CD8-positive, alpha-beta memory T cell (primary cell): ENCODE data around the gene CA6. TPM values are rescaled to one million over a fixed set of nuclear protein-coding genes. Genes with fewer than 3 reads are reported as not detected.

Source experiments
- CTCF ChIA-PET: fragments of 350-600 bp; sonication (Branson Sonifier 250); formaldehyde crosslinking; loops from one replicate; lab custom pipeline; 2021; ENCODE audit warnings: antibody characterized with exemption; lab: Charles Lee
- POLR2A ChIA-PET: fragments of 350-600 bp; sonication (Branson Sonifier 250); formaldehyde crosslinking; loops from one replicate; lab custom pipeline; 2021; ENCODE audit warnings: antibody characterized with exemption; lab: Charles Lee
- DNase-seq, 5 donors: peaks; one replicate each; pipeline versions ENCODE4 v3.0.0 to v3.0.0-alpha.2; 2020 to 2022; ENCODE audit warnings: mixed read lengths in 1 of 5
- H3K27ac ChIP-seq: one replicate; pipeline ENCODE4 v1.7.0; 2013; ENCODE audit warnings: low read depth, mild to moderate bottlenecking, low read length, moderate library complexity
- H3K27me3 ChIP-seq: 2 replicates; pipeline ENCODE4 v1.7.0; 2013; ENCODE audit warnings: low read length, mild to moderate bottlenecking; ENCODE audit not compliant: insufficient read depth, poor library complexity, severe bottlenecking
- H3K36me3 ChIP-seq: 2 replicates; pipeline ENCODE4 v1.7.0; 2013; ENCODE audit warnings: mild to moderate bottlenecking, low read length, moderate library complexity; ENCODE audit not compliant: insufficient read depth
- H3K4me1 ChIP-seq: 2 replicates; pipeline ENCODE4 v1.7.0; 2013; ENCODE audit warnings: mild to moderate bottlenecking, low read length, moderate library complexity; ENCODE audit not compliant: insufficient read depth
- H3K4me3 ChIP-seq: 2 replicates; pipeline ENCODE4 v1.7.0; 2013; ENCODE audit warnings: mild to moderate bottlenecking, low read length
- H3K9me3 ChIP-seq: 2 replicates; pipeline ENCODE4 v1.7.0; 2013; ENCODE audit warnings: mild to moderate bottlenecking, low read length
- H3K27ac Mint-ChIP-seq, 8 donors: one replicate each; pipeline ENCODE4 v1.8.0; 2020 to 2021; ENCODE audit warnings: mixed read lengths in 8 of 8, mild to moderate bottlenecking in 6 of 8, inconsistent platforms in 3 of 8, moderate library complexity in 3 of 8
- H3K27me3 Mint-ChIP-seq, 2 donors: one replicate each; pipeline ENCODE4 v1.8.0; 2020 to 2021; ENCODE audit warnings: mixed read lengths in 2 of 2, mild to moderate bottlenecking in 1 of 2, moderate library complexity in 1 of 2
- H3K36me3 Mint-ChIP-seq, 3 donors: one replicate each; pipeline ENCODE4 v1.8.0; 2020 to 2021; ENCODE audit warnings: mixed read lengths in 3 of 3, inconsistent platforms in 1 of 3, mild to moderate bottlenecking in 1 of 3
- H3K4me1 Mint-ChIP-seq, 3 donors: one replicate each; pipeline ENCODE4 v1.8.0; 2020 to 2021; ENCODE audit warnings: mixed read lengths in 3 of 3, inconsistent platforms in 1 of 3, mild to moderate bottlenecking in 1 of 3
- H3K4me3 Mint-ChIP-seq, 7 donors: one replicate each; pipeline ENCODE4 v1.8.0; 2020 to 2021; ENCODE audit warnings: mixed read lengths in 7 of 7, mild to moderate bottlenecking in 6 of 7, moderate library complexity in 4 of 7, inconsistent platforms in 2 of 7
- H3K9me3 Mint-ChIP-seq, 5 donors: one replicate each; pipeline ENCODE4 v1.8.0; 2020 to 2022; ENCODE audit warnings: mixed read lengths in 5 of 5, mild to moderate bottlenecking in 3 of 5, moderate library complexity in 2 of 5, inconsistent platforms in 1 of 5
- polyA plus RNA-seq: library from polyadenylated mRNA; unstranded; fragments of 300-500 nt; fragmentation: Illumina TruSeq; gene quantifications from one replicate; pipeline ENCODE4 v1.2.3, GENCODE V29; 2021
- total RNA-seq, 2 experiments: library from RNA; stranded (reverse); gene quantifications; one replicate each; pipeline ENCODE4 v1.2.3, GENCODE V29; 2021

Gene CA6
- total and polyA plus RNA-seq, 3 experiments from 2014 or later, result 1.2 to 3.7 (median 1.4) TPM

- Mint-ChIP-seq H3K27me3 (no peaks in the 10 kb centered on the region), H3K4me1 (peaks cover 11 to 25% (median 21%) of the 10 kb centered on the region in 3 donors), H3K4me3 (no peak overlapping the region), H3K27ac (peak overlapping the region in 3 of 8 donors; percentile 11 to 58 (median 23)), H3K36me3 (no peaks in the 10 kb centered on the region), H3K9me3 (no peaks in the 10 kb centered on the region)
- peaks cover 17% of the 10 kb centered on the region for H3K4me1 ChIP-seq
- H3K4me3 ChIP-seq, result no peak overlapping the region
- H3K9me3 ChIP-seq, result no peaks in the 10 kb centered on the region
- DNase-seq, result no peak
- H3K27ac ChIP-seq, result no peak overlapping the region
- no peaks in the 10 kb centered on the region for H3K36me3 ChIP-seq
- POLR2A ChIA-PET, result no interaction called here
- H3K27me3 ChIP-seq, result no peaks in the 10 kb centered on the region
- CTCF ChIA-PET, result no interaction called here
Measured at GRCh38 chr1:8903908-8904650, 41.6 kb upstream of the CA6 start.

- H3K27me3 ChIP-seq, result no peaks in the 10 kb centered on the region
- Mint-ChIP-seq H3K36me3 (no peaks in the 10 kb centered on the region), H3K4me3 (no peak overlapping the region), H3K27me3 (no peaks in the 10 kb centered on the region), H3K9me3 (no peaks in the 10 kb centered on the region), H3K27ac (peak overlapping the region in 2 of 8 donors; percentile 22 to 30), H3K4me1 (peaks cover 0 to 15% (median 9%) of the 10 kb centered on the region in 3 donors)
- no peaks in the 10 kb centered on the region for H3K36me3 ChIP-seq
- no peak overlapping the region for H3K4me3 ChIP-seq
- no peak overlapping the region for H3K27ac ChIP-seq
- H3K4me1 ChIP-seq, result peaks cover 1% of the 10 kb centered on the region
- no peaks in the 10 kb centered on the region for H3K9me3 ChIP-seq
- POLR2A ChIA-PET, result no interaction called here
- DNase-seq, result no peak
- CTCF ChIA-PET, result no interaction called here
Measured at GRCh38 chr1:8905582-8906191, 40.0 kb upstream of the CA6 start.

- Histone ChIP-seq H3K9me3 (no peaks in the 10 kb centered on the region), H3K27me3 (no peaks in the 10 kb centered on the region), H3K4me3 (no peak overlapping the region), H3K36me3 (no peaks in the 10 kb centered on the region), H3K4me1 (no peaks in the 10 kb centered on the region), H3K27ac (no peak overlapping the region)
- Mint-ChIP-seq H3K9me3 (no peaks in the 10 kb centered on the region), H3K27ac (peak overlapping the region in 1 of 8 donors; percentile 48), H3K27me3 (peaks cover 0 to 8% of the 10 kb centered on the region in 2 donors), H3K36me3 (no peaks in the 10 kb centered on the region), H3K4me1 (peaks cover 0 to 9% (median 9%) of the 10 kb centered on the region in 3 donors), H3K4me3 (no peak overlapping the region)
- DNase-seq, result no peak
- POLR2A ChIA-PET, result no interaction called here
- CTCF ChIA-PET, result interaction anchor here (0.6 kb wide), 1 partner anchor 74 kb away, joined by 5 read pairs; no protein-coding TSS in a partner anchor
Measured at GRCh38 chr1:8908388-8909151, 37.1 kb upstream of the CA6 start.

- Histone ChIP-seq H3K4me3 (no peak overlapping the region), H3K27ac (no peak overlapping the region), H3K9me3 (no peaks in the 10 kb centered on the region), H3K4me1 (no peaks in the 10 kb centered on the region), H3K27me3 (no peaks in the 10 kb centered on the region), H3K36me3 (no peaks in the 10 kb centered on the region)
- DNase-seq, result no peak
- Mint-ChIP-seq H3K27ac (peak overlapping the region in 2 of 8 donors; percentile 6 to 42), H3K4me3 (no peak overlapping the region), H3K27me3 (peaks cover 0 to 8% of the 10 kb centered on the region in 2 donors), H3K9me3 (no peaks in the 10 kb centered on the region), H3K36me3 (no peaks in the 10 kb centered on the region), H3K4me1 (peaks cover 0 to 9% (median 9%) of the 10 kb centered on the region in 3 donors)
- CTCF ChIA-PET, result interaction anchor here (1.3 kb wide), 1 partner anchor 77 kb away, joined by 5 read pairs; no protein-coding TSS in a partner anchor
- POLR2A ChIA-PET, result interaction anchor here (0.6 kb wide), 1 partner anchor 28 kb away, joined by 7 read pairs; no protein-coding TSS in a partner anchor
Measured at GRCh38 chr1:8910331-8910730, 35.3 kb upstream of the CA6 start.

GRCh38 chr1:8910914-8911313 lies 34.8 kb upstream of the CA6 start:
- no peaks in the 10 kb centered on the region for H3K36me3 Mint-ChIP-seq
- H3K4me1 Mint-ChIP-seq, result peaks cover 0 to 5% (median 5%) of the 10 kb centered on the region in 3 donors
- H3K27ac Mint-ChIP-seq, result peak overlapping the region in 1 of 8 donors; percentile 8
- peaks cover 0 to 8% of the 10 kb centered on the region in 2 donors for H3K27me3 Mint-ChIP-seq
- Histone ChIP-seq H3K36me3 (no peaks in the 10 kb centered on the region), H3K9me3 (no peaks in the 10 kb centered on the region), H3K27me3 (no peaks in the 10 kb centered on the region), H3K27ac (no peak overlapping the region), H3K4me1 (no peaks in the 10 kb centered on the region), H3K4me3 (no peak overlapping the region)
- DNase-seq, result no peak
- POLR2A ChIA-PET, result interaction anchor here (0.6 kb wide), 1 partner anchor 28 kb away, joined by 7 read pairs; no protein-coding TSS in a partner anchor
- CTCF ChIA-PET, result interaction anchor here (1.3 kb wide), 1 partner anchor 76 kb away, joined by 5 read pairs; no protein-coding TSS in a partner anchor
- no peak overlapping the region for H3K4me3 Mint-ChIP-seq
- H3K9me3 Mint-ChIP-seq, result no peaks in the 10 kb centered on the region

- ChIA-PET CTCF (interaction anchor here (1.3 kb wide), 1 partner anchor 75 kb away, joined by 5 read pairs; no protein-coding TSS in a partner anchor), POLR2A (no interaction called here)
- Histone ChIP-seq H3K4me1 (no peaks in the 10 kb centered on the region), H3K27ac (no peak overlapping the region), H3K27me3 (no peaks in the 10 kb centered on the region), H3K9me3 (no peaks in the 10 kb centered on the region), H3K36me3 (no peaks in the 10 kb centered on the region), H3K4me3 (no peak overlapping the region)
- Mint-ChIP-seq H3K4me3 (no peak overlapping the region), H3K27ac (no peak overlapping the region), H3K4me1 (peaks cover 0 to 4% (median 3%) of the 10 kb centered on the region in 3 donors), H3K27me3 (peaks cover 0 to 8% of the 10 kb centered on the region in 2 donors), H3K36me3 (peaks cover 0 to 2% (median 0%) of the 10 kb centered on the region in 3 donors), H3K9me3 (no peaks in the 10 kb centered on the region)
- no peak for DNase-seq
Measured at GRCh38 chr1:8911416-8912309, 34.0 kb upstream of the CA6 start.

GRCh38 chr1:8913457-8913856 lies 32.2 kb upstream of the CA6 start:
- no peaks in the 10 kb centered on the region for H3K27me3 ChIP-seq
- Mint-ChIP-seq H3K36me3 (peaks cover 0 to 4% (median 2%) of the 10 kb centered on the region in 3 donors), H3K9me3 (no peaks in the 10 kb centered on the region), H3K27ac (no peak overlapping the region), H3K4me1 (peaks cover 3 to 9% (median 8%) of the 10 kb centered on the region in 3 donors), H3K27me3 (peaks cover 0 to 8% of the 10 kb centered on the region in 2 donors), H3K4me3 (no peak overlapping the region)
- H3K9me3 ChIP-seq, result no peaks in the 10 kb centered on the region
- H3K4me1 ChIP-seq, result peaks cover 3% of the 10 kb centered on the region
- H3K4me3 ChIP-seq, result no peak overlapping the region
- CTCF ChIA-PET, result interaction anchor here (1.2 to 1.3 kb wide), 2 partner anchors 73 to 76 kb away, joined by 4 to 5 read pairs; no protein-coding TSS in a partner anchor
- H3K27ac ChIP-seq, result no peak overlapping the region
- POLR2A ChIA-PET, result no interaction called here
- DNase-seq, result no peak
- no peaks in the 10 kb centered on the region for H3K36me3 ChIP-seq
